Suprapubic skin (tissue), 4 donors: ENCODE data around the gene ENPEP. TPM values are rescaled to one million over a fixed set of nuclear protein-coding genes. Genes with fewer than 3 reads are reported as not detected.
A peak's percentile ranks its signal among the peaks of the same experiment; 100 is the strongest.

Experiments used
- DNase-seq, 2 donors: peaks; one replicate each; pipeline ENCODE4 v3.0.0-alpha.2; 2019; ENCODE audit warnings: low spot score in 2 of 2
- H3K27ac ChIP-seq: fragments of 200-600 bp; sonication (generic); one replicate; pipeline ENCODE4 v1.5.1; 2019
- H3K27me3 ChIP-seq: fragments of 200-600 bp; sonication (generic); one replicate; pipeline ENCODE4 v1.5.1; 2019
- H3K36me3 ChIP-seq: fragments of 200-600 bp; sonication (generic); one replicate; pipeline ENCODE4 v1.5.1; 2019
- H3K4me1 ChIP-seq: fragments of 200-600 bp; sonication (generic); one replicate; pipeline ENCODE4 v1.5.1; 2019
- H3K4me3 ChIP-seq: fragments of 200-600 bp; sonication (generic); one replicate; pipeline ENCODE4 v1.5.1; 2019; ENCODE audit warnings: mild to moderate bottlenecking
- H3K9me3 ChIP-seq: fragments of 200-600 bp; sonication (generic); one replicate; pipeline ENCODE4 v1.5.1; 2019
- EP300 ChIP-seq: sonication (generic); formaldehyde crosslinking; IDR thresholded peaks from one replicate; pipeline ENCODE4 v1.6.1; 2017; ENCODE audit warnings: antibody characterized with exemption
- POLR2A ChIP-seq, 2 donors: fragments of 450-650 bp; IDR thresholded peaks; one replicate each; pipeline ENCODE4 v1.6.1; 2017; ENCODE audit warnings: antibody characterized with exemption in 2 of 2, mild to moderate bottlenecking in 2 of 2, moderate library complexity in 2 of 2
- POLR2AphosphoS5 ChIP-seq, 3 donors: sonication (generic); formaldehyde crosslinking; IDR thresholded peaks; one replicate each; pipeline ENCODE4 v1.6.1; 2017; ENCODE audit warnings: antibody characterized with exemption in 3 of 3
- WGBS: methylation state at CpG from one replicate; pipeline ENCODE4 v1.1.5; 2018; 5-methylcytosine and 5-hydroxymethylcytosine counted together
- total RNA-seq, 4 donors: library from RNA; depleted of rRNA; stranded (reverse); fragments of >200 nt; gene quantifications; one replicate each; pipeline ENCODE4 v1.1.0, GENCODE V29; 2016
- TF ChIP-seq, protein P1 (sequence below), 2 donors: fragments of 200-600 bp in 1 of 2; fragments of 450-650 bp in 1 of 2; sonication (generic) in 1 of 2; IDR thresholded peaks; one replicate each; pipeline ENCODE4 v1.5.1; 2016 to 2019; ENCODE audit warnings: antibody characterized with exemption in 2 of 2, mild to moderate bottlenecking in 1 of 2, moderate library complexity in 1 of 2

Gene ENPEP
- total RNA-seq, 4 donors from 2014 or later, result 0.91 to 2.5 (median 1.7) TPM

DNA sequence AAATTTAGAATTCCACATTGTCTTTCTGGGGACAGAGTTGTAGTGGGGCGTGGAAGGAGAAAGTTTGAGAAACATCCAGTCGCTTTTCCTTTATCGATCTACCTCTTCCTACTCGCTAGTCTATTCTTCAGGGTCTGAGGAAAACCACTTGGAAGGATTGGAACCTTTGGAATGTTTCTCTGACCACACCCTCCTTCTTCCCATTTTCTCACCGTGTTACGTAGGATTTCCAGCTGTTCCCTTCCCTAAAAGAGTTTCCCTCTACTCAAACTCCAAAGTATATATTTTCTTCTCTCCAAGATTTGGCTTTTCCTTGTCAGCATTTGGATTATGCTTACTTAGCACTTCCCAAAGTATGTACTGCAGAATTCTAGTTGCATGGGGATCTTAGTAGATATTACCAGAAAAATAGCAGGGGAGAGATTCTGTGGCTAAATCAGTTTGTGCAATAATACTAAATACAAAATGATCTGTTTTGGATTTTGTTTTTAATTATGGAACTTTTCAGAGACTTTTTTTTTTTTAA is 4.9 kb downstream of the ENPEP start:
- no peaks in the 10 kb centered on the region for H3K36me3 ChIP-seq
- TF ChIP-seq POLR2A (IDR thresholded peaks at IDR 0.05) (no peak), EP300 (no peak), POLR2AphosphoS5 (IDR thresholded peaks at IDR 0.05) (no peak)
- TF ChIP-seq, protein P1, sequence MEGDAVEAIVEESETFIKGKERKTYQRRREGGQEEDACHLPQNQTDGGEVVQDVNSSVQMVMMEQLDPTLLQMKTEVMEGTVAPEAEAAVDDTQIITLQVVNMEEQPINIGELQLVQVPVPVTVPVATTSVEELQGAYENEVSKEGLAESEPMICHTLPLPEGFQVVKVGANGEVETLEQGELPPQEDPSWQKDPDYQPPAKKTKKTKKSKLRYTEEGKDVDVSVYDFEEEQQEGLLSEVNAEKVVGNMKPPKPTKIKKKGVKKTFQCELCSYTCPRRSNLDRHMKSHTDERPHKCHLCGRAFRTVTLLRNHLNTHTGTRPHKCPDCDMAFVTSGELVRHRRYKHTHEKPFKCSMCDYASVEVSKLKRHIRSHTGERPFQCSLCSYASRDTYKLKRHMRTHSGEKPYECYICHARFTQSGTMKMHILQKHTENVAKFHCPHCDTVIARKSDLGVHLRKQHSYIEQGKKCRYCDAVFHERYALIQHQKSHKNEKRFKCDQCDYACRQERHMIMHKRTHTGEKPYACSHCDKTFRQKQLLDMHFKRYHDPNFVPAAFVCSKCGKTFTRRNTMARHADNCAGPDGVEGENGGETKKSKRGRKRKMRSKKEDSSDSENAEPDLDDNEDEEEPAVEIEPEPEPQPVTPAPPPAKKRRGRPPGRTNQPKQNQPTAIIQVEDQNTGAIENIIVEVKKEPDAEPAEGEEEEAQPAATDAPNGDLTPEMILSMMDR (IDR thresholded peaks at IDR 0.05), result no peak
- H3K4me3 ChIP-seq, result no peak overlapping the region
- no peak for DNase-seq
- peaks cover 13% of the 10 kb centered on the region for H3K4me1 ChIP-seq
- H3K9me3 ChIP-seq, result no peaks in the 10 kb centered on the region
- H3K27ac ChIP-seq, result peak overlapping the region; percentile 70
- WGBS, result 43% methylated on average over 6 of the region's 6 CpGs
- H3K27me3 ChIP-seq, result peaks cover 9% of the 10 kb centered on the region

DNA sequence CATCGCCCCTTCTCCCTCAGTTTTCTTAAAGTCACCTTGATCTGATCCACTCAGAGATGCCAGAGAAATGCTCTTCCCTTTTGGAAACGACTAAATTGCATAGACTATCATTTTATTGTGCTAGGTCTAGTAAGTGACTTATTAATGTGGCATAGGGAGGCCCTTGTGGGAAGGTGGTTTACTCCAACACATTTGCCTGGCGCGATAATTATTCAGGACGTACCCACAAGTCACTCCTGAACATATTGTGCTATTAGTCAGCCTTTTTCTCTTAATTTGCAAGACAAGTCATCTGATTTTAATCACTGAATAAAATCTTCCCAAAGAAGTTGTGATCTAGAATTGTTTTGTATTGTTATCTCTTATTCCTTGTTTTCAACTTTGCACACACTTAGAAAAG is 7.6 kb downstream of the ENPEP start:
- Histone ChIP-seq H3K36me3 (no peaks in the 10 kb centered on the region), H3K27ac (no peak overlapping the region), H3K4me3 (no peak overlapping the region), H3K9me3 (no peaks in the 10 kb centered on the region), H3K27me3 (peaks cover 2% of the 10 kb centered on the region), H3K4me1 (peaks cover 17% of the 10 kb centered on the region)
- DNase-seq, result no peak
- TF ChIP-seq POLR2A (IDR thresholded peaks at IDR 0.05), result no peak
- TF ChIP-seq, protein P1 (IDR thresholded peaks at IDR 0.05), result no peak
- no peak for TF ChIP-seq EP300
- no peak for TF ChIP-seq POLR2AphosphoS5 (IDR thresholded peaks at IDR 0.05)
- 38% methylated on average over 5 of the region's 5 CpGs for WGBS

DNA sequence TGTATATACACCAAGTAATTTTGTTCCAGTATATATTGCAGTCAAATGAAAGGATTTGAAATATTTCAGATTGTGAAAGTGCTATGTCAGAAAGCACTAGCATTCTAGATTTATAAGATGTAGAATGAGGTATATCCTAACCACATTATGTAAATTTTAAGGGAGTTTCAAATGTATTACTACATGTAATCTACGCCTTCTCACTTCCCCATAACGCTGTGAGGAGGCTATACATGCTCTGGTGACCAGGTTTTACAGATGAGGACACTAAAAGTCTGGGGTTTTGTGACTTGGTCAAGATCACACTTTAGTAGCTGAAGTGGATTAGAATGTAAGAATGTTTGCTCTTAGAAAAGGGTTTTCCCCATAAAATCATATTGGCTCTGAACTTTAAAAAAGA is 8.1 kb downstream of the ENPEP start:
- no peaks in the 10 kb centered on the region for H3K9me3 ChIP-seq
- no peak for DNase-seq
- H3K27me3 ChIP-seq, result peaks cover 2% of the 10 kb centered on the region
- H3K36me3 ChIP-seq, result no peaks in the 10 kb centered on the region
- TF ChIP-seq, protein P1 (IDR thresholded peaks at IDR 0.05), result no peak
- no peak for TF ChIP-seq EP300
- TF ChIP-seq POLR2A (IDR thresholded peaks at IDR 0.05), result no peak
- TF ChIP-seq POLR2AphosphoS5 (IDR thresholded peaks at IDR 0.05), result no peak
- peaks cover 17% of the 10 kb centered on the region for H3K4me1 ChIP-seq
- H3K4me3 ChIP-seq, result no peak overlapping the region
- WGBS, result 77% methylated on average over 2 of the region's 2 CpGs
- no peak overlapping the region for H3K27ac ChIP-seq

DNA sequence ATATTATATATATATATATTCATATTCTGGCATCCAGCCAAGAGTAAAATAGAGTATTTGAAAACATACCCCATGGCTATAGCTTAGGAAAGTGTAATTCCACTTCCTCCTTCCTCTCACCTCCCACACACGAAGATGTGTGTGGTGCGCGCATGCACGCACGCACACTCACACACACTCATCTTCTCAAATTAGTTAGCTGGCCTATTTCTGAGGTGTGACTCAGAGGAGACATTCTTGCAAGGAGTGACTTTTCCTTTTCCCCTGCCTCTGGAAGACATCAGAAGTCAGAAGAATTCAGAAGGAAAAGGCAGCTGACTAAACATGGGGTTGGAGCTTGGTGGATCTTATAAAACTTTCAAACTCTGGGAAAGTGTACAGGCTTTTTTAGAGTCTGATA is 8.8 kb downstream of the ENPEP start:
- Histone ChIP-seq H3K4me3 (no peak overlapping the region), H3K4me1 (peaks cover 17% of the 10 kb centered on the region), H3K36me3 (no peaks in the 10 kb centered on the region), H3K9me3 (no peaks in the 10 kb centered on the region), H3K27me3 (peaks cover 2% of the 10 kb centered on the region), H3K27ac (no peak overlapping the region)
- 28% methylated on average over 5 of the region's 5 CpGs for WGBS
- no peak for DNase-seq
- TF ChIP-seq POLR2AphosphoS5 (IDR thresholded peaks at IDR 0.05), result no peak
- TF ChIP-seq POLR2A (IDR thresholded peaks at IDR 0.05), result no peak
- TF ChIP-seq, protein P1 (IDR thresholded peaks at IDR 0.05), result no peak
- TF ChIP-seq EP300, result no peak

DNA sequence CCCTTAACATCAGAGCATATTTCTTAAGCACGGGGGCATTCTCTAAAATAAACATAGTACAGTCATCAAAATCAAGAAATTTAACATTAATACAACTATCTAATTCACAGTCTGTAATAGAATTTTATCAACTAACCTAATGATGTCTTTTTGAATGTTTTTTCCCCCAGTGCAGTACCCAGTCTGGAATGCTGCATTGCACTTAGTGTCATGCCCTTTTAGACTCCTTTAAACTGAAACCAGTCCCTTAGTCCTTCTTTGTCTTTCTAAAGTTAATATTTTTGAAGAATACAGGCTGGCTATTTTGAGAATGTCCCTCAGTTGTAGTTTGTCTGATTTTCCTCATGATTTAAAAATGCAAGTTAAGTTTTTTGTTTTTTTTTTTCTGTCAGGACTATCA is 9.5 kb downstream of the ENPEP start:
- WGBS, result 48% methylated on average over 1 of the region's 1 CpG
- no peaks in the 10 kb centered on the region for H3K9me3 ChIP-seq
- no peaks in the 10 kb centered on the region for H3K36me3 ChIP-seq
- no peak for DNase-seq
- H3K27ac ChIP-seq, result no peak overlapping the region
- H3K4me3 ChIP-seq, result no peak overlapping the region
- H3K27me3 ChIP-seq, result peaks cover 2% of the 10 kb centered on the region
- peaks cover 17% of the 10 kb centered on the region for H3K4me1 ChIP-seq
- TF ChIP-seq, protein P1 (IDR thresholded peaks at IDR 0.05), result no peak
- TF ChIP-seq POLR2A (IDR thresholded peaks at IDR 0.05) (no peak), EP300 (no peak), POLR2AphosphoS5 (IDR thresholded peaks at IDR 0.05) (no peak)
